Measurements from ENCODE around the gene ELMOD3.
"Not testable (repeated sequence)": the region's sequence is repeated elsewhere in the genome, so short reads cannot be mapped to it uniquely, and the experiment has no call there.

GRCh38 chr2:85383151-85383550 lies 28.6 kb downstream of the ELMOD3 start:
- not testable (repeated sequence) for TF ChIP-seq EZH2 (IDR thresholded peaks at IDR 0.05; ENCODE audit: insufficient read depth, poor library complexity, severe bottlenecking); EZH2phosphoT487 (IDR thresholded peaks at IDR 0.05; ENCODE audit: insufficient read depth, low read depth)

All from GM23248 (cell line).